Mucosa of descending colon (tissue), 3 donors: ENCODE data around the gene ABLIM1. TPM values are rescaled to one million over a fixed set of nuclear protein-coding genes. Genes with fewer than 3 reads are reported as not detected.
A peak's percentile ranks its signal among the peaks of the same experiment; 100 is the strongest.

ENCODE experiments used
- ATAC-seq: fragments of 200-7000 bp; cut with Tn5 transposase; one replicate; pipeline ENCODE4 v1.9.1; 2020; ENCODE audit warnings: mild to moderate bottlenecking, moderate library complexity
- DNase-seq, 3 donors: peaks; one replicate each; pipeline ENCODE4 v3.0.0-alpha.2; 2020
- H3K36me3 ChIP-seq: fragments of 200-600 bp; one replicate; pipeline ENCODE4 v1.8.0; 2021; ENCODE audit warnings: low read depth, mild to moderate bottlenecking
- H3K4me1 ChIP-seq: fragments of 200-600 bp; one replicate; pipeline ENCODE4 v1.8.0; 2021; ENCODE audit warnings: low read depth, mild to moderate bottlenecking
- H3K4me3 ChIP-seq: fragments of 200-600 bp; one replicate; pipeline ENCODE4 v1.8.0; 2021; ENCODE audit warnings: mild to moderate bottlenecking
- H3K9me3 ChIP-seq: fragments of 200-600 bp; one replicate; pipeline ENCODE4 v1.8.0; 2021; ENCODE audit warnings: mild to moderate bottlenecking
- CTCF ChIP-seq: fragments of 200-600 bp; IDR thresholded peaks from one replicate; pipeline ENCODE4 v1.8.0; 2022; ENCODE audit warnings: antibody characterized with exemption, mild to moderate bottlenecking
- intact Hi-C, 2 donors: fragments of 100-400 bp; cut with DNase I in 1 of 2; cut with micrococcal nuclease in 1 of 2; formaldehyde crosslinking; loops; one replicate each; pipeline versions ENCODE4 v1.11.0 to v1.11.1; 2022; cut with DNase I, micrococcal nuclease
- total RNA-seq, 3 donors: library from RNA; stranded (reverse); fragmentation: NEBNext Ultra II Directional in 2 of 3; extraction: Animal tissue kit (Norgen Biotek cat#: 25700) in 2 of 3; gene quantifications; one replicate each; pipeline versions ENCODE4 v1.2.1 to v1.2.4, GENCODE V29; 2021 to 2023
- donor health status: DM: no; HTN: no; CAD: no; lungs with moderate emphysema.
- donor health status: DM: no; HTN: no; CAD: no.
- donor health status: DM: no; HTN: yes; CAD: no.

Gene ABLIM1
- total RNA-seq, 3 donors from 2014 or later, result 67.1 to 122 (median 103) TPM

- no peak for TF ChIP-seq CTCF
- ATAC-seq, result peak; percentile 70
- Histone ChIP-seq H3K36me3 (no peaks in the 10 kb centered on the region), H3K9me3 (no peaks in the 10 kb centered on the region), H3K4me3 (no peak overlapping the region), H3K4me1 (peaks cover 39% of the 10 kb centered on the region)
- intact Hi-C loops, result no loop called here
- peak in 1 of 3 donors; percentile 32 for DNase-seq
Measured at GRCh38 chr10:114652402-114653368, 5.4 kb downstream of the ABLIM1 start.

DNA sequence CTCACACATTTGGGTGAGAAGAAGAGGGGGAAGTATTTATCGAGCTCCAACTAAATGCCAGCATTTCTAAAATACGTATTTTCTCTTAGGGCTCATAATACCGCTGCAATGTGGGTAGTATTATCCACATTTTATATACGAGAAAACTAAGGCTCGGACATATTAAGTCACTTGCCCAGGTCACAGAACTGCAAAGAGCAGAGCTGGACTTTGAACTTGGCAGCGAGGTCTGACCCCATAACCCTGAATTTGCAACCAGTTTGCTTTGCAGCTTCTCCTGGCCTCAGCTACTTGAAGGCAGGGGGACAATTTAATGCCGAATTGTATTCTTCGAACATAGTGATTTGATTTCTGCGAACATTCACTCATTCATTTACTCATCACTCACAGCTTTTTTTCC is 7.2 kb downstream of the ABLIM1 start:
- no peak overlapping the region for H3K4me3 ChIP-seq
- DNase-seq (no peak), ATAC-seq (no peak)
- peaks cover 50% of the 10 kb centered on the region for H3K4me1 ChIP-seq
- intact Hi-C loops, result no loop called here
- H3K9me3 ChIP-seq, result no peaks in the 10 kb centered on the region
- no peaks in the 10 kb centered on the region for H3K36me3 ChIP-seq
- TF ChIP-seq CTCF, result no peak

DNA sequence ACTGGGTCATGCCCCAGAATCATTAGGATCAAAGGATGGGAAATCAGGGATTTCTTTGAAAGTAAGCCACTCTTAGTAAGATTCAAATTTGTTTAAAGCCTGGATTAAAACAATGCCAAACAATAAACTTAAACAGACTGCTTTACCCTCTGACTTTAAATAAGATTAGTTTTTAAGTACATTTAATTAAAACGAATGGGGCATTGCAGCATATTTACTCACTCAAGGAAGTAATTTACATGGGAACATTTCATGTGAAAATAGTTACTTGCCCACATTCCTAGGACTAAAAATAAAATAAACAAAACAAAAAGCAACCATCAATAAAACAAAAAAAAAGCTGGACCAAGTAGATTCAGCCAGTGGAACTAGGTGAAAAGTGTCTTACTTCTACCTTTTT is 7.8 kb downstream of the ABLIM1 start:
- no peak overlapping the region for H3K4me3 ChIP-seq
- no peak for ATAC-seq
- no peak for DNase-seq
- no peak for TF ChIP-seq CTCF
- peaks cover 50% of the 10 kb centered on the region for H3K4me1 ChIP-seq
- intact Hi-C loops, result no loop called here
- no peaks in the 10 kb centered on the region for H3K36me3 ChIP-seq
- H3K9me3 ChIP-seq, result no peaks in the 10 kb centered on the region

- DNase-seq, result peak in 1 of 3 donors; percentile 38
- peak; percentile 66 for ATAC-seq
Measured at GRCh38 chr10:114649217-114649903, 8.7 kb downstream of the ABLIM1 start.

GRCh38 chr10:114648368-114648767 is 9.7 kb downstream of the ABLIM1 start:
- Histone ChIP-seq H3K4me3 (no peak overlapping the region), H3K4me1 (peaks cover 43% of the 10 kb centered on the region), H3K36me3 (no peaks in the 10 kb centered on the region), H3K9me3 (no peaks in the 10 kb centered on the region)
- TF ChIP-seq CTCF, result no peak
- intact Hi-C loops, result no loop called here
- peak; percentile 13 for ATAC-seq
- DNase-seq, result no peak

More at GRCh38 chr10:114649217-114649903, 8.7 kb downstream of the ABLIM1 start:
- Histone ChIP-seq H3K4me3 (no peak overlapping the region), H3K36me3 (no peaks in the 10 kb centered on the region), H3K4me1 (peaks cover 50% of the 10 kb centered on the region), H3K9me3 (no peaks in the 10 kb centered on the region)
- intact Hi-C loops, result no loop called here
- TF ChIP-seq CTCF, result no peak
